Neural cell (in vitro differentiated cells): Measurements from ENCODE around the gene TAL2. TPM values are rescaled to one million over a fixed set of nuclear protein-coding genes. Genes with fewer than 3 reads are reported as not detected.

Experiments
- H2AFZ ChIP-seq: fragments of 200-600, 300-800 bp; sonication (generic), shearing (Covaris generic); 2 replicates; pipeline ENCODE4 v1.6.0; 2014; ENCODE audit warnings: low read depth, mild to moderate bottlenecking, antibody characterized with exemption, low read length, moderate library complexity
- H3F3A ChIP-seq: fragments of 200-600 bp; shearing (Covaris generic); 2 replicates; pipeline ENCODE4 v1.6.1; 2016; ENCODE audit warnings: mild to moderate bottlenecking, moderate library complexity, mixed read lengths, antibody characterized with exemption, low read length; ENCODE audit not compliant: insufficient read depth, poor library complexity, severe bottlenecking
- H3K27ac ChIP-seq: fragments of 200-600, 300-800 bp; sonication (generic), shearing (Covaris generic); 2 replicates; pipeline ENCODE4 v1.5.1; 2014; ENCODE audit warnings: mild to moderate bottlenecking, low read length, moderate library complexity
- H3K27me3 ChIP-seq: fragments of 300-800, 200-600 bp; sonication (generic), shearing (Covaris generic); 2 replicates; pipeline ENCODE4 v1.6.0; 2014; ENCODE audit warnings: mild to moderate bottlenecking, low read depth, low read length, moderate library complexity; ENCODE audit not compliant: insufficient read depth
- H3K36me3 ChIP-seq: fragments of 300-800, 200-600 bp; sonication (generic), shearing (Covaris generic); 2 replicates; pipeline ENCODE4 v1.5.1; 2014; ENCODE audit warnings: mild to moderate bottlenecking, antibody characterized with exemption, low read length, moderate library complexity; ENCODE audit not compliant: insufficient read depth
- H3K4me2 ChIP-seq: fragments of 300-800, 200-600 bp; sonication (generic), shearing (Covaris generic); 2 replicates; pipeline ENCODE4 v1.6.0; 2014; ENCODE audit warnings: mild to moderate bottlenecking, low read length
- H3K4me3 ChIP-seq: fragments of 300-800, 200-600 bp; sonication (generic), shearing (Covaris generic); 2 replicates; pipeline ENCODE4 v1.5.1; 2014; ENCODE audit warnings: mild to moderate bottlenecking, low read length, moderate library complexity
- H3K79me2 ChIP-seq: fragments of 200-600 bp; shearing (Covaris generic); replicated peaks from 2 replicates; pipeline ENCODE4 v1.6.0; 2014; ENCODE audit warnings: mild to moderate bottlenecking, low read length, moderate library complexity; ENCODE audit not compliant: insufficient read depth
- H3K9ac ChIP-seq: fragments of 300-800, 200-600 bp; sonication (generic), shearing (Covaris generic); 2 replicates; pipeline ENCODE4 v1.6.1; 2016; ENCODE audit warnings: mild to moderate bottlenecking, low read length, mixed read lengths
- H3K9me2 ChIP-seq: fragments of 200-600 bp; shearing (Covaris generic); 2 replicates; pipeline ENCODE4 v1.6.1; 2016; ENCODE audit warnings: mild to moderate bottlenecking, low read length, mixed read lengths; ENCODE audit not compliant: insufficient read depth
- H3K9me3 ChIP-seq: fragments of 200-600, 300-800 bp; sonication (generic), shearing (Covaris generic); 2 replicates; pipeline ENCODE4 v1.6.1; 2016; ENCODE audit warnings: mild to moderate bottlenecking, mixed run types, low read length, moderate library complexity, mixed read lengths
- H4K20me1 ChIP-seq: fragments of 200-600 bp; shearing (Covaris generic); 2 replicates; pipeline ENCODE4 v1.6.1; 2016; ENCODE audit warnings: mild to moderate bottlenecking, mixed run types; ENCODE audit not compliant: insufficient read depth
- EP300 ChIP-seq: fragments of 450-650 bp; conservative IDR thresholded peaks from 2 replicates; pipeline ENCODE4 v1.6.1; 2014; ENCODE audit warnings: antibody characterized with exemption, mild to moderate bottlenecking, moderate library complexity; ENCODE audit not compliant: poor library complexity, severe bottlenecking
- EZH2 ChIP-seq: fragments of 200-600, 300-800 bp; shearing (Covaris generic), sonication (generic); IDR thresholded peaks from 2 replicates; pipeline ENCODE4 v1.6.1; 2014; ENCODE audit warnings: antibody characterized with exemption, low read length, borderline replicate concordance, mild to moderate bottlenecking; ENCODE audit not compliant: insufficient read depth, poor library complexity, severe bottlenecking
- MXI1 ChIP-seq: fragments of 450-650 bp; conservative IDR thresholded peaks from 2 replicates; pipeline ENCODE4 v1.6.1; 2014; ENCODE audit warnings: antibody characterized with exemption, mild to moderate bottlenecking; ENCODE audit not compliant: poor library complexity, severe bottlenecking
- POLR2AphosphoS5 ChIP-seq: IDR thresholded peaks from 2 replicates; pipeline ENCODE4 v1.6.1; 2012
- RAD21 ChIP-seq: fragments of 450-650 bp; conservative IDR thresholded peaks from 2 replicates; pipeline ENCODE4 v1.6.1; 2014; ENCODE audit warnings: antibody characterized with exemption, mild to moderate bottlenecking, moderate library complexity
- SMC3 ChIP-seq: fragments of 450-650 bp; conservative IDR thresholded peaks from 2 replicates; pipeline ENCODE4 v1.6.1; 2014; ENCODE audit warnings: antibody characterized with exemption, mild to moderate bottlenecking, moderate library complexity; ENCODE audit not compliant: poor library complexity
- TAF1 ChIP-seq: IDR thresholded peaks from 2 replicates; pipeline ENCODE4 v1.6.1; 2012; ENCODE audit warnings: low read depth
- polyA plus RNA-seq: library from polyadenylated mRNA; depleted of rRNA; stranded (reverse); fragments of >200 nt; gene quantifications from 2 replicates; pipeline ENCODE4 v1.2.3, GENCODE V29; 2014
- TF ChIP-seq, protein P1 (sequence below): fragments of 450-650 bp; IDR thresholded peaks from 2 replicates; pipeline ENCODE4 v1.5.1; 2014; ENCODE audit warnings: antibody characterized with exemption, mild to moderate bottlenecking, moderate library complexity; ENCODE audit not compliant: poor library complexity, severe bottlenecking
- TF ChIP-seq, protein P2 (sequence below): IDR thresholded peaks from 2 replicates; pipeline ENCODE4 v1.6.1; 2012; ENCODE audit warnings: borderline replicate concordance

The TAL2 gene
- polyA plus RNA-seq, 1 donor from 2014 or later, result 0.88 TPM

GRCh38 chr9:105711867-105712266, 49.6 kb downstream of the TAL2 start:
- H3K9me2 ChIP-seq, result no peaks in the 10 kb centered on the region
- TF ChIP-seq, protein P1, sequence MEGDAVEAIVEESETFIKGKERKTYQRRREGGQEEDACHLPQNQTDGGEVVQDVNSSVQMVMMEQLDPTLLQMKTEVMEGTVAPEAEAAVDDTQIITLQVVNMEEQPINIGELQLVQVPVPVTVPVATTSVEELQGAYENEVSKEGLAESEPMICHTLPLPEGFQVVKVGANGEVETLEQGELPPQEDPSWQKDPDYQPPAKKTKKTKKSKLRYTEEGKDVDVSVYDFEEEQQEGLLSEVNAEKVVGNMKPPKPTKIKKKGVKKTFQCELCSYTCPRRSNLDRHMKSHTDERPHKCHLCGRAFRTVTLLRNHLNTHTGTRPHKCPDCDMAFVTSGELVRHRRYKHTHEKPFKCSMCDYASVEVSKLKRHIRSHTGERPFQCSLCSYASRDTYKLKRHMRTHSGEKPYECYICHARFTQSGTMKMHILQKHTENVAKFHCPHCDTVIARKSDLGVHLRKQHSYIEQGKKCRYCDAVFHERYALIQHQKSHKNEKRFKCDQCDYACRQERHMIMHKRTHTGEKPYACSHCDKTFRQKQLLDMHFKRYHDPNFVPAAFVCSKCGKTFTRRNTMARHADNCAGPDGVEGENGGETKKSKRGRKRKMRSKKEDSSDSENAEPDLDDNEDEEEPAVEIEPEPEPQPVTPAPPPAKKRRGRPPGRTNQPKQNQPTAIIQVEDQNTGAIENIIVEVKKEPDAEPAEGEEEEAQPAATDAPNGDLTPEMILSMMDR, result no peak
- TF ChIP-seq SMC3, result no peak
- TF ChIP-seq EP300, result no peak
- no peak for TF ChIP-seq POLR2AphosphoS5
- no peak for TF ChIP-seq TAF1
- TF ChIP-seq RAD21, result no peak
- TF ChIP-seq, protein P2, sequence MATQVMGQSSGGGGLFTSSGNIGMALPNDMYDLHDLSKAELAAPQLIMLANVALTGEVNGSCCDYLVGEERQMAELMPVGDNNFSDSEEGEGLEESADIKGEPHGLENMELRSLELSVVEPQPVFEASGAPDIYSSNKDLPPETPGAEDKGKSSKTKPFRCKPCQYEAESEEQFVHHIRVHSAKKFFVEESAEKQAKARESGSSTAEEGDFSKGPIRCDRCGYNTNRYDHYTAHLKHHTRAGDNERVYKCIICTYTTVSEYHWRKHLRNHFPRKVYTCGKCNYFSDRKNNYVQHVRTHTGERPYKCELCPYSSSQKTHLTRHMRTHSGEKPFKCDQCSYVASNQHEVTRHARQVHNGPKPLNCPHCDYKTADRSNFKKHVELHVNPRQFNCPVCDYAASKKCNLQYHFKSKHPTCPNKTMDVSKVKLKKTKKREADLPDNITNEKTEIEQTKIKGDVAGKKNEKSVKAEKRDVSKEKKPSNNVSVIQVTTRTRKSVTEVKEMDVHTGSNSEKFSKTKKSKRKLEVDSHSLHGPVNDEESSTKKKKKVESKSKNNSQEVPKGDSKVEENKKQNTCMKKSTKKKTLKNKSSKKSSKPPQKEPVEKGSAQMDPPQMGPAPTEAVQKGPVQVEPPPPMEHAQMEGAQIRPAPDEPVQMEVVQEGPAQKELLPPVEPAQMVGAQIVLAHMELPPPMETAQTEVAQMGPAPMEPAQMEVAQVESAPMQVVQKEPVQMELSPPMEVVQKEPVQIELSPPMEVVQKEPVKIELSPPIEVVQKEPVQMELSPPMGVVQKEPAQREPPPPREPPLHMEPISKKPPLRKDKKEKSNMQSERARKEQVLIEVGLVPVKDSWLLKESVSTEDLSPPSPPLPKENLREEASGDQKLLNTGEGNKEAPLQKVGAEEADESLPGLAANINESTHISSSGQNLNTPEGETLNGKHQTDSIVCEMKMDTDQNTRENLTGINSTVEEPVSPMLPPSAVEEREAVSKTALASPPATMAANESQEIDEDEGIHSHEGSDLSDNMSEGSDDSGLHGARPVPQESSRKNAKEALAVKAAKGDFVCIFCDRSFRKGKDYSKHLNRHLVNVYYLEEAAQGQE, result no peak
- no peak for TF ChIP-seq MXI1
- no peak for TF ChIP-seq EZH2
- H4K20me1 ChIP-seq, result no peaks in the 10 kb centered on the region
- no peak overlapping the region for H3K9ac ChIP-seq
- H3K79me2 ChIP-seq, result no peaks in the 10 kb centered on the region
- H3K9me3 ChIP-seq, result no peaks in the 10 kb centered on the region
- no peaks in the 10 kb centered on the region for H3K27me3 ChIP-seq
- no peaks in the 10 kb centered on the region for H3F3A ChIP-seq
- H3K4me3 ChIP-seq, result no peak overlapping the region
- H2AFZ ChIP-seq, result no peak overlapping the region
- H3K36me3 ChIP-seq, result no peaks in the 10 kb centered on the region
- H3K4me2 ChIP-seq, result no peak overlapping the region
- no peak overlapping the region for H3K27ac ChIP-seq

GRCh38 chr9:105712297-105712696, 50.0 kb downstream of the TAL2 start:
- Histone ChIP-seq H3K9me2 (no peaks in the 10 kb centered on the region), H2AFZ (no peak overlapping the region), H3F3A (no peaks in the 10 kb centered on the region), H3K27me3 (no peaks in the 10 kb centered on the region), H4K20me1 (no peaks in the 10 kb centered on the region), H3K27ac (no peak overlapping the region), H3K36me3 (no peaks in the 10 kb centered on the region), H3K4me3 (no peak overlapping the region), H3K9me3 (no peaks in the 10 kb centered on the region), H3K4me2 (no peak overlapping the region), H3K9ac (no peak overlapping the region), H3K79me2 (no peaks in the 10 kb centered on the region)
- TF ChIP-seq, protein P2, result no peak
- TF ChIP-seq EP300, result no peak
- TF ChIP-seq MXI1, result no peak
- no peak for TF ChIP-seq SMC3
- TF ChIP-seq EZH2, result no peak
- TF ChIP-seq POLR2AphosphoS5, result no peak
- TF ChIP-seq, protein P1, result no peak
- TF ChIP-seq RAD21, result no peak
- no peak for TF ChIP-seq TAF1
